PC-9 (cell line): Measurements from ENCODE around the gene CDK12.

Source experiments
- EZH2 ChIP-seq: fragments of 200-600 bp; sonication (generic); IDR thresholded peaks from 2 replicates; pipeline ENCODE4 v1.8.0; 2017; ENCODE audit warnings: antibody characterized with exemption, low read depth
- TF ChIP-seq, protein P1 (sequence below): fragments of 200-600 bp; sonication (generic); conservative IDR thresholded peaks from 2 replicates; pipeline ENCODE4 v1.6.1; 2017; ENCODE audit warnings: mixed run types, antibody characterized with exemption, mild to moderate bottlenecking, moderate library complexity

DNA sequence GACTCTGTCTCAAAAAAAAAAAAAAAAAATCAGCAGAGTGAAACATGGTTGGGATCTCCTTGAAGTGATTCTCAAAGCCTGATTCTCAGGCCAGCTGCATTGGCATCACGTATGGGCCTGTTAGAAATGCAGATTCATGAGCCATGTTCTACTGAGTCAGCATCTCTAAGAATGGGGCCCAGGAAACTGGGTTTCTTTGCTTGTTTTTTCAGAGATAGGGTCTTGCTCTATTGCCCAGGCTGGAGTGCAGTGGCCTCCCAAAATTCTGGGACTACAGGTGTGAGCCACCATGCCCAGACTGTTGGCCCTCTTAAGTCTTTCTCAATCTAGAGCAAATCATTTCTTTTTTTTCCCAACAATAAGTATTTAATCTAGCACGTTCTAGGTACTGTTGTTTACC, 47.7 kb downstream of the CDK12 start:
- TF ChIP-seq, protein P1, sequence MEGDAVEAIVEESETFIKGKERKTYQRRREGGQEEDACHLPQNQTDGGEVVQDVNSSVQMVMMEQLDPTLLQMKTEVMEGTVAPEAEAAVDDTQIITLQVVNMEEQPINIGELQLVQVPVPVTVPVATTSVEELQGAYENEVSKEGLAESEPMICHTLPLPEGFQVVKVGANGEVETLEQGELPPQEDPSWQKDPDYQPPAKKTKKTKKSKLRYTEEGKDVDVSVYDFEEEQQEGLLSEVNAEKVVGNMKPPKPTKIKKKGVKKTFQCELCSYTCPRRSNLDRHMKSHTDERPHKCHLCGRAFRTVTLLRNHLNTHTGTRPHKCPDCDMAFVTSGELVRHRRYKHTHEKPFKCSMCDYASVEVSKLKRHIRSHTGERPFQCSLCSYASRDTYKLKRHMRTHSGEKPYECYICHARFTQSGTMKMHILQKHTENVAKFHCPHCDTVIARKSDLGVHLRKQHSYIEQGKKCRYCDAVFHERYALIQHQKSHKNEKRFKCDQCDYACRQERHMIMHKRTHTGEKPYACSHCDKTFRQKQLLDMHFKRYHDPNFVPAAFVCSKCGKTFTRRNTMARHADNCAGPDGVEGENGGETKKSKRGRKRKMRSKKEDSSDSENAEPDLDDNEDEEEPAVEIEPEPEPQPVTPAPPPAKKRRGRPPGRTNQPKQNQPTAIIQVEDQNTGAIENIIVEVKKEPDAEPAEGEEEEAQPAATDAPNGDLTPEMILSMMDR = no peak
- TF ChIP-seq EZH2 = no peak
